ENCODE measurements around the gene HEYL. TPM values are rescaled to one million over a fixed set of nuclear protein-coding genes. Genes with fewer than 3 reads are reported as not detected.

HEYL gene
- total RNA-seq, 6 experiments from 2014 or later: not detected

- TF ChIP-seq CTCF (IDR thresholded peaks at IDR 0.05): no peak
- Mint-ChIP-seq H3K27me3 (ENCODE audit: insufficient read depth) (peaks cover 51% of the 10 kb centered on the region), H3K27ac (no peak overlapping the region), H3K36me3 (ENCODE audit: low read depth) (no peaks in the 10 kb centered on the region), H3K9me3 (no peaks in the 10 kb centered on the region), H3K4me1 (ENCODE audit: low read depth) (no peaks in the 10 kb centered on the region), H3K4me3 (no peak overlapping the region)
- DNase-seq: no peak
Observed at GRCh38 chr1:39628807-39629350, 10.6 kb downstream of the HEYL start.

GRCh38 chr1:39626646-39627045 is 12.8 kb downstream of the HEYL start:
- H3K4me1 Mint-ChIP-seq (ENCODE audit: low read depth): no peaks in the 10 kb centered on the region
- TF ChIP-seq CTCF (IDR thresholded peaks at IDR 0.05): no peak
- H3K9me3 Mint-ChIP-seq: no peaks in the 10 kb centered on the region
- H3K36me3 Mint-ChIP-seq (ENCODE audit: low read depth): no peaks in the 10 kb centered on the region
- no peak for DNase-seq
- H3K27me3 Mint-ChIP-seq (ENCODE audit: insufficient read depth): peaks cover 56% of the 10 kb centered on the region
- no peak overlapping the region for H3K4me3 Mint-ChIP-seq
- H3K27ac Mint-ChIP-seq: no peak overlapping the region

- no peak for TF ChIP-seq CTCF (IDR thresholded peaks at IDR 0.05)
- H3K9me3 Mint-ChIP-seq: no peaks in the 10 kb centered on the region
- no peak overlapping the region for H3K4me3 Mint-ChIP-seq
- peak; percentile 18 for DNase-seq
- H3K4me1 Mint-ChIP-seq (ENCODE audit: low read depth): no peaks in the 10 kb centered on the region
- no peaks in the 10 kb centered on the region for H3K36me3 Mint-ChIP-seq (ENCODE audit: low read depth)
- H3K27me3 Mint-ChIP-seq (ENCODE audit: insufficient read depth): peaks cover 48% of the 10 kb centered on the region
- H3K27ac Mint-ChIP-seq: no peak overlapping the region
Observed at GRCh38 chr1:39625462-39626273, 13.8 kb downstream of the HEYL start.

GRCh38 chr1:39625009-39625408 is 14.4 kb downstream of the HEYL start:
- H3K9me3 Mint-ChIP-seq: no peaks in the 10 kb centered on the region
- no peaks in the 10 kb centered on the region for H3K4me1 Mint-ChIP-seq (ENCODE audit: low read depth)
- TF ChIP-seq CTCF (IDR thresholded peaks at IDR 0.05): no peak
- no peaks in the 10 kb centered on the region for H3K36me3 Mint-ChIP-seq (ENCODE audit: low read depth)
- no peak overlapping the region for H3K4me3 Mint-ChIP-seq
- no peak overlapping the region for H3K27ac Mint-ChIP-seq
- no peak for DNase-seq
- peaks cover 44% of the 10 kb centered on the region for H3K27me3 Mint-ChIP-seq (ENCODE audit: insufficient read depth)

- H3K4me1 Mint-ChIP-seq (ENCODE audit: low read depth): no peaks in the 10 kb centered on the region
- no peaks in the 10 kb centered on the region for H3K9me3 Mint-ChIP-seq
- H3K4me3 Mint-ChIP-seq: no peak overlapping the region
- H3K36me3 Mint-ChIP-seq (ENCODE audit: low read depth): no peaks in the 10 kb centered on the region
- DNase-seq: no peak
- peaks cover 40% of the 10 kb centered on the region for H3K27me3 Mint-ChIP-seq (ENCODE audit: insufficient read depth)
- TF ChIP-seq CTCF (IDR thresholded peaks at IDR 0.05): no peak
- no peak overlapping the region for H3K27ac Mint-ChIP-seq
Observed at GRCh38 chr1:39623053-39623452, 16.4 kb downstream of the HEYL start.

Measured in HFFc6 (cell line).